ENCODE data around the gene GLA. TPM values are rescaled to one million over a fixed set of nuclear protein-coding genes. Genes with fewer than 3 reads are reported as not detected.
A peak's percentile ranks its signal among the peaks of the same experiment; 100 is the strongest.

The GLA gene
- total and polyA plus RNA-seq, 2 of the 13 experiments (the other 11 are each of a cell fraction or from before 2014, with no cell fraction given), result 31.4 to 59.3 TPM

DNA sequence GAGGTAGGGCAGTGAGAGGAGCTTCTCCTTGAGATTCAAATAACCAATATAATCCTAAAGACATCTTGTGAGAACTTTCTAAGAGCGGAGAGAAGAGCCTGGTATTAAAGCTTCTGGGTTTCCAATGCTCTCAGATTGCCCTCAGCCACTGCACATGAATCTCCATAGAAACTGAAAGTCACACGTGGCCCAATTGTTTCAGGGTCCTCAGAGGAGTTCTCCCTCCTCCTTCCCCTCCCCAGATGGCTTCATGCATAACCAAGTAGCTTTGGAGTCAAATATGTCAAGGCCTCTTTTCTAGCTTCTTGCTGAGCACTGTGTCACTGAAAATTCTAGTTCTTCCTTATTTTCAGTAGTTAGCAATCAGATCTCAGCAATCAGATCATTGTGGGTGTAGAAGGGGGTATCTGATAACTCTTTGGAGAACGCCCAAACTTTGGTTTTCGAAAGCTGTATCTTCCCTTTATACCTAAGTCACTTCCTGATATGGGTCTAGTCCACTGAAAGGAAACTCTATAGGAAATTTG lies 24.0 kb downstream of the GLA start:
- Histone ChIP-seq H3K9ac (ENCODE audit: insufficient read depth, low read depth, low read length) (no peak overlapping the region), H3K4me3 (replicated peaks in 1 of 3; ENCODE audit: insufficient read depth in 1 of 3, low read depth in 2 of 3, low read length in 3 of 3) (no peak overlapping the region), H3K4me2 (ENCODE audit: low read depth, low read length) (peak overlapping the region; percentile 23; the same call in 1 of the 2 replicates), H2AFZ (ENCODE audit: low read length) (no peak overlapping the region), H3K79me2 (ENCODE audit: insufficient read depth, low read length) (no peaks in the 10 kb centered on the region), H4K20me1 (ENCODE audit: insufficient read depth, low read length) (no peaks in the 10 kb centered on the region), H3K27ac (ENCODE audit: extremely low read length, insufficient read depth, low read length) (no peak overlapping the region), H3K9me3 (ENCODE audit: low read length) (no peaks in the 10 kb centered on the region), H3K36me3 (replicated peaks in 1 of 2; ENCODE audit: control insufficient read depth in 1 of 2, insufficient read depth in 2 of 2, low read length in 2 of 2) (no peaks in the 10 kb centered on the region), H3K27me3 (ENCODE audit: control insufficient read depth in 1 of 2, insufficient read depth in 2 of 2, low read length in 2 of 2) (no peaks in the 10 kb centered on the region), H3K4me1 (ENCODE audit: insufficient read depth, low read length) (no peaks in the 10 kb centered on the region)
- intact Hi-C loops (cut with micrococcal nuclease; ENCODE audit: unreplicated experiment), result no loop called here
- in situ Hi-C loops (cut with HindIII; ENCODE audit: extremely low pct_ligation_motif_present, low pct_unique_long_range_greater_than_20kb), result no loop called here
- ChIA-PET POLR2A (no interaction called here), CTCF (ENCODE audit: low intra/inter-chr PET ratio, low total read pairs) (no interaction called here)
- DNase-seq (ENCODE audit: low spot score) (no peak), ATAC-seq (no peak), FAIRE-seq (no peak)
- TF ChIP-seq, protein P1, sequence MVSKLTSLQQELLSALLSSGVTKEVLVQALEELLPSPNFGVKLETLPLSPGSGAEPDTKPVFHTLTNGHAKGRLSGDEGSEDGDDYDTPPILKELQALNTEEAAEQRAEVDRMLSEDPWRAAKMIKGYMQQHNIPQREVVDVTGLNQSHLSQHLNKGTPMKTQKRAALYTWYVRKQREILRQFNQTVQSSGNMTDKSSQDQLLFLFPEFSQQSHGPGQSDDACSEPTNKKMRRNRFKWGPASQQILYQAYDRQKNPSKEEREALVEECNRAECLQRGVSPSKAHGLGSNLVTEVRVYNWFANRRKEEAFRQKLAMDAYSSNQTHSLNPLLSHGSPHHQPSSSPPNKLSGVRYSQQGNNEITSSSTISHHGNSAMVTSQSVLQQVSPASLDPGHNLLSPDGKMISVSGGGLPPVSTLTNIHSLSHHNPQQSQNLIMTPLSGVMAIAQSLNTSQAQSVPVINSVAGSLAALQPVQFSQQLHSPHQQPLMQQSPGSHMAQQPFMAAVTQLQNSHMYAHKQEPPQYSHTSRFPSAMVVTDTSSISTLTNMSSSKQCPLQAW (CRISPR knock-in tag; IDR thresholded peaks at IDR 0.05), result no peak
- TF ChIP-seq, protein P2, sequence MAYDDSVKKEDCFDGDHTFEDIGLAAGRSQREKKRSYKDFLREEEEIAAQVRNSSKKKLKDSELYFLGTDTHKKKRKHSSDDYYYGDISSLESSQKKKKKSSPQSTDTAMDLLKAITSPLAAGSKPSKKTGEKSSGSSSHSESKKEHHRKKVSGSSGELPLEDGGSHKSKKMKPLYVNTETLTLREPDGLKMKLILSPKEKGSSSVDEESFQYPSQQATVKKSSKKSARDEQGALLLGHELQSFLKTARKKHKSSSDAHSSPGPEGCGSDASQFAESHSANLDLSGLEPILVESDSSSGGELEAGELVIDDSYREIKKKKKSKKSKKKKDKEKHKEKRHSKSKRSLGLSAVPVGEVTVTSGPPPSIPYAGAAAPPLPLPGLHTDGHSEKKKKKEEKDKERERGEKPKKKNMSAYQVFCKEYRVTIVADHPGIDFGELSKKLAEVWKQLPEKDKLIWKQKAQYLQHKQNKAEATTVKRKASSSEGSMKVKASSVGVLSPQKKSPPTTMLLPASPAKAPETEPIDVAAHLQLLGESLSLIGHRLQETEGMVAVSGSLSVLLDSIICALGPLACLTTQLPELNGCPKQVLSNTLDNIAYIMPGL (CRISPR knock-in tag; IDR thresholded peaks at IDR 0.05; ENCODE audit: borderline replicate concordance in 1 of 2, low read depth in 1 of 2), result no peak
- no peak for TF ChIP-seq KLF11 (CRISPR knock-in tag; IDR thresholded peaks at IDR 0.05)
- TF ChIP-seq ZNF883 (CRISPR knock-in tag; IDR thresholded peaks at IDR 0.05; ENCODE audit: not compliant biosample characterization), result no peak
- TF ChIP-seq, protein P3, sequence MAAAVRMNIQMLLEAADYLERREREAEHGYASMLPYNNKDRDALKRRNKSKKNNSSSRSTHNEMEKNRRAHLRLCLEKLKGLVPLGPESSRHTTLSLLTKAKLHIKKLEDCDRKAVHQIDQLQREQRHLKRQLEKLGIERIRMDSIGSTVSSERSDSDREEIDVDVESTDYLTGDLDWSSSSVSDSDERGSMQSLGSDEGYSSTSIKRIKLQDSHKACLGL (CRISPR knock-in tag; IDR thresholded peaks at IDR 0.05), result no peak
- TF ChIP-seq CC2D1A (CRISPR knock-in tag; IDR thresholded peaks at IDR 0.05), result no peak
- no peak for TF ChIP-seq ZNF780A (CRISPR knock-in tag; IDR thresholded peaks at IDR 0.05)
- no peak for TF ChIP-seq ZNF530 (CRISPR knock-in tag; IDR thresholded peaks at IDR 0.05; ENCODE audit: low read depth)
- no peak for TF ChIP-seq MBNL3 (CRISPR knock-in tag; conservative IDR thresholded peaks at IDR 0.05)
- TF ChIP-seq, protein P4, sequence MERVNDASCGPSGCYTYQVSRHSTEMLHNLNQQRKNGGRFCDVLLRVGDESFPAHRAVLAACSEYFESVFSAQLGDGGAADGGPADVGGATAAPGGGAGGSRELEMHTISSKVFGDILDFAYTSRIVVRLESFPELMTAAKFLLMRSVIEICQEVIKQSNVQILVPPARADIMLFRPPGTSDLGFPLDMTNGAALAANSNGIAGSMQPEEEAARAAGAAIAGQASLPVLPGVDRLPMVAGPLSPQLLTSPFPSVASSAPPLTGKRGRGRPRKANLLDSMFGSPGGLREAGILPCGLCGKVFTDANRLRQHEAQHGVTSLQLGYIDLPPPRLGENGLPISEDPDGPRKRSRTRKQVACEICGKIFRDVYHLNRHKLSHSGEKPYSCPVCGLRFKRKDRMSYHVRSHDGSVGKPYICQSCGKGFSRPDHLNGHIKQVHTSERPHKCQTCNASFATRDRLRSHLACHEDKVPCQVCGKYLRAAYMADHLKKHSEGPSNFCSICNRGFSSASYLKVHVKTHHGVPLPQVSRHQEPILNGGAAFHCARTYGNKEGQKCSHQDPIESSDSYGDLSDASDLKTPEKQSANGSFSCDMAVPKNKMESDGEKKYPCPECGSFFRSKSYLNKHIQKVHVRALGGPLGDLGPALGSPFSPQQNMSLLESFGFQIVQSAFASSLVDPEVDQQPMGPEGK (CRISPR knock-in tag; IDR thresholded peaks at IDR 0.05), result no peak
- TF ChIP-seq, protein P5, sequence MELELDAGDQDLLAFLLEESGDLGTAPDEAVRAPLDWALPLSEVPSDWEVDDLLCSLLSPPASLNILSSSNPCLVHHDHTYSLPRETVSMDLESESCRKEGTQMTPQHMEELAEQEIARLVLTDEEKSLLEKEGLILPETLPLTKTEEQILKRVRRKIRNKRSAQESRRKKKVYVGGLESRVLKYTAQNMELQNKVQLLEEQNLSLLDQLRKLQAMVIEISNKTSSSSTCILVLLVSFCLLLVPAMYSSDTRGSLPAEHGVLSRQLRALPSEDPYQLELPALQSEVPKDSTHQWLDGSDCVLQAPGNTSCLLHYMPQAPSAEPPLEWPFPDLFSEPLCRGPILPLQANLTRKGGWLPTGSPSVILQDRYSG (CRISPR knock-in tag; IDR thresholded peaks at IDR 0.05), result no peak
- TF ChIP-seq ZNF10 (CRISPR knock-in tag; IDR thresholded peaks at IDR 0.05; ENCODE audit: borderline replicate concordance, low read depth), result no peak
- 0% methylated on average over 4 of the region's 4 CpGs for WGBS (ENCODE audit: low lambda C conversion rate)
- BruUV-seq (replicated peaks), result no TSS peak

Measured in HepG2 (cell line).